HL-60 (cell line): ENCODE results near the gene DERL2.
"Not testable (repeated sequence)": the region's sequence is repeated elsewhere in the genome, so short reads cannot be mapped to it uniquely, and the experiment has no call there.

ENCODE experiments used
- DNase-seq, 2 experiments: peaks; one replicate each; pipeline ENCODE4 v3.0.0-alpha.2; 2010 to 2020; ENCODE audit warnings: low read depth in 1 of 2, low spot score in 1 of 2
- H3K27ac ChIP-seq: fragments of 250-450 bp; sonication (Bioruptor Pico); replicated peaks from 2 replicates; pipeline ENCODE4 v1.5.1; 2020; ENCODE audit warnings: mild to moderate bottlenecking, moderate library complexity
- H3K27me3 ChIP-seq: fragments of 250-450 bp; sonication (Bioruptor Pico); 2 replicates; pipeline ENCODE4 v1.5.1; 2021; ENCODE audit warnings: mild to moderate bottlenecking, moderate library complexity; ENCODE audit not compliant: insufficient read depth, poor library complexity, severe bottlenecking
- H3K4me3 ChIP-seq: replicated peaks from 2 replicates; pipeline ENCODE4 v1.5.1; 2011; ENCODE audit warnings: mild to moderate bottlenecking, control low read depth, low read length; ENCODE audit not compliant: insufficient read depth
- CTCF ChIP-seq: IDR thresholded peaks from one replicate; pipeline ENCODE4 v1.5.1; 2011; ENCODE audit warnings: low read length, control low read depth, inconsistent platforms; ENCODE audit not compliant: insufficient read depth
- GABPA ChIP-seq: IDR thresholded peaks from 2 replicates; pipeline ENCODE4 v1.6.1; 2012; ENCODE audit warnings: low read depth
- POLR2AphosphoS5 ChIP-seq: IDR thresholded peaks from 2 replicates; pipeline ENCODE4 v1.6.1; 2012; ENCODE audit warnings: low read depth
- REST ChIP-seq: IDR thresholded peaks from 2 replicates; pipeline ENCODE4 v1.6.1; 2012; ENCODE audit warnings: low read depth; ENCODE audit not compliant: insufficient replicate concordance
- SPI1 ChIP-seq: IDR thresholded peaks from 2 replicates; pipeline ENCODE4 v1.6.1; 2012; ENCODE audit warnings: low read depth, mild to moderate bottlenecking, borderline replicate concordance

DERL2 gene

GRCh38 chr17:5435781-5436315 is 50.1 kb downstream of the DERL2 start:
- DNase-seq, H3K27me3 ChIP-seq, H3K27ac ChIP-seq, H3K4me3 ChIP-seq: not testable (repeated sequence)

- H3K27ac ChIP-seq: no peak overlapping the region
- no peak for DNase-seq
- TF ChIP-seq GABPA: no peak
- TF ChIP-seq SPI1: no peak
- no peak for TF ChIP-seq CTCF
- no peak for TF ChIP-seq POLR2AphosphoS5
- TF ChIP-seq REST: no peak
- no peak overlapping the region for H3K4me3 ChIP-seq
- H3K27me3 ChIP-seq: no peaks in the 10 kb centered on the region
Observed at GRCh38 chr17:5434984-5435383, 51.0 kb downstream of the DERL2 start.

- H3K27ac ChIP-seq: no peak overlapping the region
- TF ChIP-seq GABPA: no peak
- TF ChIP-seq POLR2AphosphoS5: no peak; the same call in 1 of the 2 replicates
- DNase-seq: no peak
- no peaks in the 10 kb centered on the region for H3K27me3 ChIP-seq
- H3K4me3 ChIP-seq: no peak overlapping the region
Observed at GRCh38 chr17:5431949-5432556, 53.9 kb downstream of the DERL2 start.

GRCh38 chr17:5431234-5431633 is 54.7 kb downstream of the DERL2 start:
- H3K4me3 ChIP-seq, H3K27ac ChIP-seq, H3K27me3 ChIP-seq, DNase-seq: not testable (repeated sequence)

- DNase-seq: no peak
- H3K4me3 ChIP-seq: no peak overlapping the region
- H3K27me3 ChIP-seq: no peaks in the 10 kb centered on the region
- TF ChIP-seq REST: no peak
- TF ChIP-seq POLR2AphosphoS5: no peak
- TF ChIP-seq CTCF: no peak
- H3K27ac ChIP-seq: no peak overlapping the region
Observed at GRCh38 chr17:5430413-5430999, 55.5 kb downstream of the DERL2 start.
